GM21367 (cell line): ENCODE measurements around the gene ZNF41.
"Not testable (repeated sequence)": the region's sequence is repeated elsewhere in the genome, so short reads cannot be mapped to it uniquely, and the experiment has no call there.

ENCODE experiments used
- ATAC-seq: cut with Tn5 transposase; IDR thresholded peaks from one replicate; pipeline ENCODE4 v1.9.1; 2021; ENCODE audit not compliant: unreplicated experiment

ZNF41 gene

DNA sequence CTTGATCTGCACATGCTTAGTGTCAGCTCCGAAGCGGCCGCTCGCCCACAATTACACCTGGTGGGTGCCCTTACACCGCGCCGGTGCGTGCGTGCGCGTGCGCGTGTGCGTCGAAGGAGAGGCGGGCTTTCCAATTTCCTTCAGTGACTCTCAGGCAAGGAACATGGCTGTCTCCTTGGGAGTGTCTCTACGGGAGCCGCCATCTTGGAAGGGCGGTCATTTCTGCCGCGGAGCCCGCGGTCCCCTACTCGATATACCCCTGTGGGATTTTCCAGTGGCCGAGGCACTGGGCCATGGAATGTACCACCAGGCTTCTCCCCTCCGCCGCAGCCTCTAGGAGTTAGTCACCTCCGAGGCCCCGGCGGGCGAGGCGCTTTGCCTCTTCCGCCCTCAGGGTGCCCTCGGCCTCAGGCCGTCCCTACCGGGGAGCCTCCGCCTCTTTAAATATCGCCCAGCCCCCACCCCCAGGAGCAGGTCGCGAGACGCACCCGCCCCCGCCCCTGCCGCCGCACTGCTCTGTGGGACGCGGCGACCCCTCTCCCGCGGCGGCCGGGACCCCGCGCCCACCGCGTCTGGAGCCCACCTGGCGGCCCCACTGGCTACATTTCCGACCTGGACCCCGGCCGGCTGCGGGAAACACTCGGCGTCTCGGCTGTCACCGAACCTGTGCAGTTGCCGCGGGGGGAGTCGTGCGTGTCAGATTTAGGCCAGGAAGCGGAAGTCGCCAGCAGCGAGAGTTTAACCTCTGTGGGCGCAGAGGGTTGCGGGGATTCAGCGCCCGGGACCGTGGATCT is at the start of gene ZNF41:
ZNF41 (minus strand) TSS at position 711 of the 794 bp plus-strand sequence. CDS start 15,741 bp downstream, outside the sequence.
- ATAC-seq = peak; percentile 81

DNA sequence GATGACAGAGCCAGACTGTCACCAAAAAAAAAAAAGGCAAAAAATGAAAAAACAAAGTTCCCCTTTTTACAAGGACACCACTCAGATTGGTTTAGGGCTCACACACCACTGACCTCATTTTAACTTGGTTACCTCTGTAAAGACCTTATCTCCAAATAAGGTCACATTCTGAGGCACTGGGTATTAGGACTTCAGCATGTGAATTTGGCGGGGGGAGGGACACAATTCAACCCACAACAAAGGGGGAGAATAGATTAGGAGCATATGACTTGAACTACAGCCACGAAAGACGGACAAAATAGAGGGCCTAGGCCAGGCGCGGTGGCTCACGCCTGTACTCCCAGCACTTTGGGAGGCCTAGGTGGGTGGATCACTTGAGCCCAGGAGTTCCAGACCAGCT is 47.0 kb upstream of the ZNF41 start:
- ATAC-seq = no peak

DNA sequence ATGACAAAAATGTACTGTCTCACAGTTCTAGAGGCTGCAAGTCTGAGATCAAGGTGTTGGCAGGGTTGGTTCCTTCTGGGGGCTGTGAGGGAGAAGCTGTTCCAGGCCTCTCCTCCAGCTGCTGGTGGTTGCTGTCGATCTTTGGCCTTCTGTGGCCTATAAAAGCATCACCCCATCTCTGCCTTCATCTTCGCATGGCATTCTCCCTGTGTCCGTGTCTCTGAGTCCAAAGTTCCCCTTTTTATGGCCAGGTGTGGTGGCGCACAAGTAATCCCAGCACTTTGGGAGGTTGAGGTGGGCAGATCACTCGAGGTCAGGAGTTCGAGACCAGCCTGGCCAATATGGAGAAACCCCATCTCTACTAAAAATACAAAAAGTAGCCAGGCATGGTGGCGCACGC is 46.5 kb upstream of the ZNF41 start:
- ATAC-seq = no peak

DNA sequence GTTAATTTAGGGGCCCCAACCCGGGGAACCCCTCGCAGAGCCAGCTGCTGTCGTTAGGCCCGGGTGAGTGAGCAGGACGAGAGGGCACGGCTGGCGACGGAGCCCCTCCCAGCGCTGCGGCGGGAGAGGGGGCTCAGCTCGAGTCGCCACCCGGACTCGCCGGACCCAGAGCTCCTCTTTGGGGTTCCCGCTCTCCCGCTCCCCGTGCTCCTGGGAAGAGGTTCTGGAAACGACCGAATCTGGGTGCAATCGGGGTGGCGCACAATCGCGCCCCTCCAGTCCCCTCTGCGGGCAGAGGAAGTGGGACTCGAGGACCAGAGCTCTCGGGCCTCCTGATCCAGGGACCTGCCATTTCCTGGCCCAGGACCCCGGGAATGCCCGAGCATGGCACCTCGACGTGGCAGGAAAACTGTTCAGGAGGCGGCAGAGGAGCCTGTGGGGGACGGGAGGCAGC is 40.7 kb upstream of the ZNF41 start:
- no peak for ATAC-seq

DNA sequence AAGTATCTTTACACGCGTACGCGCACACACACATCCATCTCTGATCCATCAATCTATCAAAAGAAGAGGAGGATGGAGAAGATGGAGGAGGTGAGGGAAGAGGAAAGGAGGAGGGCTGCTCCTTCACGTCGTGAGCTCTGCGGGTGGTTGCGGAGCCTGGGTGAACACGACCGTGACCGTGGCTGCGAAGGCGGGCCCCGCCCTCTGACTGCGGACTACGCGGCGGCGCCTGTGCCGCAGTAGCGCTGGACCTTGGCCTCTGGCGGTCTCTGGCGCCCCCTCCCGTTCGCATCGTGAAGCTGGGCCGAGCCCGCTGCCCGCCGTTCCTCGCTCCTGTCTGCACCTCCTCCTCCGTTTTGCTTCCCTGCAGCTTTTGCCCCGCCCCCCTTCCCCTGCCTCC is 40.3 kb upstream of the ZNF41 start:
- ATAC-seq = peak; percentile 80

DNA sequence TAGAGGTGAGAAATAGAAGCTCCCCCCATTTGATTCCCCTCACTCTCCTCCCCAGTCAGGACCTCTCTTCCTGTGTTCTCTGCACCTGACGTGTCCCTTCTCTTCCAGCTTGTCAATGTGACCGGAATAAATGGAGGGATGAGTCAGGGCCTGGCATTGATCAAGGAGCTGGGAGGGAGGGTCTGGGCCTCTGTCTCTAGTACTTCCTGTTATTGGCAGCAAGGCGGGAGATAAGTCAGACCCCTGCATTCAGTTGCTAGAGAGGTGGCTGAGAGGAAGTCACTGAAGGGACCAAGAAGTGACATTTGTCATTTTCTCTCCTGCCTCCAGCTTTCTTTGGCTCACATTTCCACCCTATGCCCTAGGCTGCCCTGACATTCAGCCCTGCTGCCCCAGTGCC is 35.1 kb upstream of the ZNF41 start:
- ATAC-seq = no peak

DNA sequence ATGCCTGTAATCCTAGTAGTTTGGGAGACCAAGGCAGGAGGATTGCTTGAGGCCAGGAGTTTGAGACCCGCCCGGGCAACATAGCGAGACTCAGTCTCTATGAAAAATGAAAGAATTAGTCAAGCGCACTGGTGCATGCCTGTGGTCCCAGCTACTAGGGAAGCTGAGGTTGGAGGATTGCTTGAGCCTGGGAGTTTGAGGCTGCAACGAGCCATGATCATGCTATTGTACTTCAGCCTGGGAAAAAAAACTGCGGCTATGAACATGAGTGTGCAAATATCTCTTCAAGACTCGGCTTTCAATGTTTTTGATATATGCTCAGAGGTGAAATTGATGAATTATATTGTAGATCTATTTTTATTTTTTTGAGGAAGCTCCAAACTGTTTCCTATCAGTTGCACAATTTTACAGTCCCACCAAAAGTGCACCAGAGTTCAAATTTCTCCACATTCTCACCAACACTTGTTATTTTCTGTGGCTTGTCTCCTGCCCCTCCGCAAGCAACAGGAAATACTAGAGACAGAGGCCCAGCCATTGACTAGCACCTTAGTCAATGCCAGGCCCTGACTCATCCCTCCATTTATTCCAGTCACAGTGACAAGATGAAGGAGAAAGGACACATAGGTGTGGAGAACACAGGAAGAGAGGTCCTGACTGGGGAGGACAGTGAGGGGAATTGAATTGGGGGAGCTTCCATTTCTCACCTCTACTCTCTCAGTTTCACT is 33.1 kb upstream of the ZNF41 start:
- no peak for ATAC-seq

DNA sequence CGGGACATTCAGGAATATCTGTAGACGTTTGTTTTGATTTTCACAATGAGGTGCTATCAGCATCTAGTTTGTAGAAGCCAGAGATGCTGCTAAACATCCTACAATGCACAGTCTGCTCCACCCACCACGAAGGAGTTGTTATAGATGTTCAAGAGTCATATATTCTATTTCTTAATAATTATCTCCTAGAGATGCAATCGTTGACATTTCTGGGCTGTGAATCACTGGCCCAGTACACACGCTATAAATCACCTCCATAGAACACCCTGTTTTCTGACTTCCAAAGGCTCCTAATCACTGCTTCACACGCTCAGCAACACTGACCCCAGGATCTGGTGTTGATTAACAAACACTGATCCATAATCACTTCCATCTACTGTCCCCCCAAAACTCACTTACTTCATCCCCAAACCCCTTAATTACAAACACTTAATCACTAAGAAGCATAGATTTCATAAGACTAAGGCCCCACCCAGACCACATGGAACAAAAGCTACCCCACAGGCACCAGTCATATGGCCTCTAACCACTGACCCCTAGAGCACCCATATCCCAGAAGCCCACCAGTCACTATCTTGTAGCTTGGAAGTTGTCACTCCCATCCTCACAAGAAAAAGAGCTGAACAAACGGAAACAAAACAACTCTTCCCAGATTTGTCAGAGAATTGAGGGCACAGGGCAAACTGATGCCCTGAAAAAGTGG is 31.7 kb upstream of the ZNF41 start:
- no peak for ATAC-seq

DNA sequence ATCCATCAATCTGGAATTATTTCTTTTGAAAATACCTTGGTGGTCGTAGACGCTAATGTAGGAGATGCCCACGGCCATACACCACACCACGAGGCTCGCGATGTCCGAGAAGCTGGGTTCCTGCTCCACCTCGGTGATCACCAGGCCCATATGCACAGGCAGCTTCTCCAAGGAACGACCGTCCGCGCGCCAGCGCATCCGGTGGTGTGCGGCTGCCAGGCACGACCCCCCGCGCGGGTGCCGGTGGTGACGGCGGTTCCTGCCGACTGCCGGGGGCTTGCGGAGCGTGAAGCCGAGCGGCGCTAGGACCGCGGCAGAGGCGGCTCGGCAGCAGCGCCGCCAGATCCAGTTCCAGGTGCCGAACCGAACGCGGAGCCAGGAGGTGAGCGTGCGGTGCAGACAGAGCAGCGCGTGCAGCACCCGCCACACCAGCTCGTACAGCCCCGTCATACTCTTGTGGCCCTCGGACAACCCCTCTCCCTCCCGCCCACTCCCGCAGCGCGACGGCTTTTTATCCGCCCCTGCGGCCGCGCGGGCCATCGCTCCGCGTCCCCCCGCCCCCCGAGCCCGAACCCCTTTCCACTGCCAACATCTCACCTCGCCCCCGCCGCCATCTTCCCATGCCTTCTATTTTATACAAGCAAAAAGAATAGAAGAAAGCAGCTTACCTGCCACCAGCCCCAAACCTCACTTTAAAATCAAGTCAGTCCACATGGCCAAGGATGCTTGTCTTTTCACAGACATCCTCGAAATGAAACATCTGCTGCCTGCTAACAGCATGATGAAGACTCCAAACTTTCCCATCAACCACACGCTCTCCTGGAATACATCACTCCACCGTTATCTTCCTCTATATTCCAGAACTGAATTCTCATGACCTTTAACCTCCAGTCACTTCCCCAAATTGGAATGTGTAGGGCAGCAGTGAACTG is 30.3 kb upstream of the ZNF41 start:
- ATAC-seq = not testable (repeated sequence)

DNA sequence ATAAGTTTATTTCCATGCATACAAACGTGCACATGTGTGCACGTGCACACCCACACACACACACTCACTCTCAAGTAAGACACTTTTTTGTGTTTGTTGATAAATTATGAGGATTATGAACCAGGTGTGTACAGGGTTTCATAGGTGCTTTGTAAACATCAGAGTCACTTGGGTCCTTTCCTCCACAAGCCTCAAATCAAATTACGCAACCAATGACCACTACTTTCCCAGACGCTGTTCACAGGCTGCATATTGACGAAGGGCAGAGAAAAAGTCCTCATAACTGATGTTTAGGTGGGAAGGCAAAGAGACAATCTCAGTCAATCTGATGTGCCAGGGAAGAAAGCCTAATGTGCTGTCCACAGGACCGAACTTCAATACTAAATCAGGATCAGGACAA is 29.4 kb upstream of the ZNF41 start:
- ATAC-seq = not testable (repeated sequence)

DNA sequence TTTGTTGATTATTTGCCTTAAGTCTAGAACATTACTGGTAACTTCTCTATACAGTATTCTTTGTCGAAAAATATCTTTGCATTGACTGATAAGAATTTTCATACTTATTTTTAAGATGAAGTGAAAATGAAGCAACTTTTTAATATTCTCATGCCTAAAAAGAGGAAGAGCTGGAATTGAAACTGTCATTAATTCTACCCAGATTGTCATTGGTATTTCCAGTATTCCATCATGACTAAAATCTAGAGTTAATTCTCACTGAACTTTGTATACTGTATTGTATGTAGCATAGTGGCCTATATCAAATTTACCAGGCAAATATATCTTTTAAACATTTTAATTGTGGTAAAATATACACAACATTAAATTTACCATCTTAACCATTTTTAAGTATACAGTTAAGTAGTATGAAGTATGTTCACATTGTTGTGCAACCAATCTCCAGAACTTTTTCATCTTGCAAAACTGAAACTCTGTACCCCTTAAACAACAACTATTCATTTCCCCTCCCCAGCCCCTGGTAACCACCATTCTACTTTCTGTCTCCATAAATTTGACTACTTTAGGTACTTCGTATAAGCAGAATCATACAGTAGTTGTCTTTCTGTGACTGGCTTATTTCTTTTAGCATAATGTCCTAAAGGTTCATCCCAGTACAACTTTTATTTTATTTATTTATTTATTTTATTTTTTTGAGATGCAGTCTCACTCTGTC is 24.3 kb upstream of the ZNF41 start:
- no peak for ATAC-seq

DNA sequence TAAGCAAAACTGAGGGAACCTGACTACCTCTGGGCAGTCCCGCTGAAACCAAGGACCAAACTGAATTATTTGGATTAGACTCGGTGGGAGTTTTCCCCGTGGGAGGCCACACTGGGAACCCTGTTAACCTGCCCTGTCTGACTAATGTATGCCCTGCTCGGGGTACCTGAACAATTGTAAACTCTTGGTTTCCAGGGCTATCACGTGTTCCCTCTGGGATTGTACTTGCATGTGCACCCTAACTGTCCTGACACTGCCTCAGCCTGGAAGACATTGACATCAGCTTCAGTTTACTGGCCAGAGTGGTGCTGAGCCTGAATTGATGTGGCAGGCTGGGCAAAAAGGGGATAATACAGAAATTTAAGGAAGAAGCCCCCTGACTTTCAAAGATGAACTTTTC is 20.1 kb upstream of the ZNF41 start:
- ATAC-seq = no peak

DNA sequence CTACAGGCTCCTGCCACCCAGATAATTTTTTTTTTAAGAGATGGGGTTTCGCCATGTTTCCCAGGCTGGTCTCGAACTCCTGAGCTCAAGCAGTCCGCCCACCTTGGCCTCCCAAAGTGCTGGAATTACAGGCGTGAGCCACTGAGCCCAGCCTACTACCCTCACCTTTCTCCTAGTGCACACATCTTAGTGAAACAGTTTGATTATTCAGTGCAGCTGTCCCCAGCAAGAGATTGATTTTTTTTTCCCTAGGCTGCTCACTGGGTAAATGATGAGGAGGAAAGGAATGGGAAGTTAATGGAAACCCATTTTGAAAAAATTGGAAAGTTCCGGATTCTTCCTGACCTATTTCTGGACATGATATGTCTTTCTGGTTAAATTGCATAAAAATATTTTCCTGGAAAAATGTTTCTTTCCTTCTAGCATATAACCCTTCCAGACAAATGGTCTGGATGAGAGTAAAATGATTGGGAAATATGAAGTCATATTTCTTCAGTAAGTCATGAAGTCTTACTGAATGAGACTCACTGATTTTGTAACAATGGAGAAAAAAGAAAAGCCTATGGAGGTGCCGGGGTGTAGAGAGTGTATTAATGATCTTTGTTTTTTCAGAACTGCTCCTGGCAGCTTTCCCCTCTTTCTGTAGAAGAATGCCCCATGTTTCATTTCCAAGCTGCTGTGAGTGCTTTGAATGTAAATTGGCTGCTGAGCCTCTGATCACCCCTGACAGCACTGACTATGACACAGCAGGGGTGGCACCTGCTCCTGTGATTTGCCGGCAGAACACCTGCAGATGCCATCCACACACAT is 19.5 kb upstream of the ZNF41 start:
- no peak for ATAC-seq

DNA sequence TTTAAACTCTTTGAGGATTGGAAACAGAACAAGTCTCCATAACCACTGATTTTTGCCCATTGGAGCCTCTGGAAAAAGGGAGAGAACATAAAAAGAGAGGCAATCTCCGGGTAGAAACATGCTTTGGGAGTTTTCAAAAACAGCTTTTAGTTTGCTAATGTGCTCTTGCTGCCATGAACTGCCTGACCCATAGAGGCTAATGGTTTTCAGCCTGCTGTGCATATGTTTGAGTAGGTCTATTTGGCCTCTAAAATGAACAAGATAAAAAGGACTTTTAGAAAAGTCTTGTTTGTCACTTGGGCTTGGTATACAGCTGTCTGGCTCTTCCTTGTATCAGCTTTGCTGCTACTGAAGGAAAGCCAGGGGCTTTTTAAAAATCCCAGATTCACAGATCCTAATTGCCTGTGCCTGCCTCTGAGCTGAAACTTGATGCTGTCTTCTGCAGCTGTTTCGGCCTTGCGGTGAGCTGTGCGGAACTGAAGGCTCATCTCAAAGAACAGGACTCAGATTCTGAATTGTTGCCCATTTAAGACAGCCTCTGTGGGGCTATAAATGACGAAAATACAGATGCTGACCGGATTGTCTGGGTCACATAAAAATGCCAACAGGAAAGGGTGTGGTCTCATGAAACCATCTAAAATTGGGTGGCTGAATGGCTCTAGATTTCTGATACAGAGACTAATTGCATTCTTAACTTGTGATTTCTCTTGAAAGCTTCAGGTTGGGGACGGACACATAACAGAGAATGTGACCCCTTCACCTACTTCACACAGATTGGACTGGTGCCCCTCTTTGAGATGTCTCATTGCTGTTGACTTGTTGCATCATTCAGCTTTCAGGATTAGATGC is 18.4 kb upstream of the ZNF41 start:
- ATAC-seq = no peak

DNA sequence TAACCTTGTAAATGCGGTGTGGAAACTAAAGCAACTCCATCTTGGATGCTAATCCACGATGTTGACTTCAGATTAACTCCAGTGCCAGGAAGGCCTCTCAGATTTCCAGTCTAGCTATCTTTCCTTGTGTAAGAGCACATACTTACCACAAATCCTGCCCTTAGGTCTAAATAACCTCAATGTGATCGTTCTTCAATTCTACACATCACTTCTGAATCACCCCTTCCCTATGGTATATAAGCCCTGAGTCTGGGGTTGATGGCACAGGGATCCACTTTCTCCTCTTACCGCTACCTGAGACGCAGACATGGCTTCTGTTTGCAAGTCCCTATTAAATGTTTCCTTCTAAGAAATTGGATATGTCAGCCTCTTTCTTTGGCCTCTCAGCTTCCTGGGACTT is 17.5 kb upstream of the ZNF41 start:
- ATAC-seq = no peak

DNA sequence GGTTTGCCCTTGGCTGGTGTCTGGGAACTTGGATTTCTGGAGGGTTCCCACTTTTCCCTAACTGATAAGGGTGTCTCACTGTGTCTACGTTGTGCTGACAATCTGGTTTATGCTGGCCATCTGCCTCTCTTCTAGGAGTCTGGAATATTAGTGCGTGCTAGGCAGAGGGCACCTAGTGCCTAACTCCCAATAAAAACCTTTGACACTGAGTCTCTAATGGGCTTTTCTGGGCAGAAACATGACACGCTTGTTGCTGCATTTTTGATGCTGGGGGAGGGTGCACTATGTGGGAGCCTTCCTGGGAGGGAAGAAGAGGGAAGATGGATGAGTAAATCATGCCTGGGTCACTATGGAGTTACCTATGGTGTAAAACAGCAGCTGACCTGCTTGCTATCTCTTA is 16.3 kb upstream of the ZNF41 start:
- no peak for ATAC-seq

DNA sequence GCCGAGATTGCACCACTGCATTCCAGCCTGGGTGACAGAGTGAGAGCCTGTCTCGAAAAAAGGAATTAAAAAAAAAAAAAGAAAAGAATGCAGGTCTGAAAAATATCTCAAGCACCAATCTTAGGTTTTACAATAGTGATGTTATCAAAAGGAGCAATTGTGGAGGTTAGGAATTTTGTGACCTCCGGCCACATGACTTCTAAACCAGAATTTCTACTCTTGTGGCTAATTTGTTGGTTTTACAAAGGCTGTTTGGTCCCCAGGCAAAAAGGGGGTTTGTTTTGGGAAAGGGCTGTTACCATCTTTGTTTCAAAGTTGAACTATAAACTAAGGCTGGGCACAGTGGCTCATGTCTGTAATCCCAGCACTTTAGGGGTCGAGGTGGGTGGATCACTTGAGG is 15.4 kb upstream of the ZNF41 start:
- no peak for ATAC-seq

DNA sequence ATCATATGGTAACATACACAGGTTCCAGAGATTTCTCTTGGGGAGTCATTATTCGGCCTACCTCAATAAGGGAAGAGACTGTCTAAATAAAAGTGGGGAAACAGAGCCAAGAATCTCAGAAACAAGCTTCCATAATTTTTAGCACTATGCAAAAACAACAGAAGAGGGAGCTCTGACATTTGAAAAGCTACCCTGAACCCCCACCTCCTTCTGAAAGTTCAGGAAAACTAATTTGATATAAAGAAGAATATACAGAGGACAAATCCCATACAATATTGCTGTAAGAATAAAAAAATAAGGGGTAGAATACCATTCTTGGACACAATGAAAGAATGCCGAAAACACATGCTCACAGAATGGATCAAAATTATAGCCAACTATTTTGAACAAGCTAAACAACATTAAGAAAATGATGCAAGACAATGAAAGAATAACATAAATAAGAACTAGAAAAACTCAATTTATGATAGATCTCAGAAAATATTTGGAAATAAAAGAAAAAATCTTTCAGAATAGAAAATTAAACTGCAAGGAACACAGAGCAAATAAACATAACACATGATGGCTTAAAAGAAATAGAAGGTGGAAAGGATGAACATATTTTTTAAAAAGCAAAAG is 14.4 kb upstream of the ZNF41 start:
- ATAC-seq = no peak
